H1 (cell line): ENCODE results near the gene CDCP1. TPM values are rescaled to one million over a fixed set of nuclear protein-coding genes. Genes with fewer than 3 reads are reported as not detected.

Source experiments
- CTCF ChIA-PET: fragments of 300-600 bp; sonication (Branson Sonifier 250); formaldehyde crosslinking; loops from one replicate; lab custom pipeline; 2021; ENCODE audit not compliant: partially characterized antibody; lab: Charles Lee
- POLR2A ChIA-PET: fragments of 300-600 bp; sonication (Branson Sonifier 250); formaldehyde crosslinking; loops from one replicate; lab custom pipeline; 2021; ENCODE audit warnings: inconsistent platforms; ENCODE audit not compliant: partially characterized antibody; lab: Charles Lee
- DNase-seq, 2 experiments: peaks; one replicate each; pipeline versions ENCODE4 v3.0.0 to v3.0.0-alpha.2; 2010 to 2022; ENCODE audit warnings: low spot score in 2 of 2, low read depth in 1 of 2, mixed read lengths in 1 of 2
- FAIRE-seq: peaks from 2 replicates; lab custom pipeline; 2011; peaks lifted over from hg19 to GRCh38; lab: Jason Lieb, UNC
- H2AFZ ChIP-seq: 2 replicates; pipeline ENCODE4 v1.8.1; 2012; ENCODE audit warnings: low read length, inconsistent platforms
- H2AK5ac ChIP-seq: 2 replicates; pipeline ENCODE4 v1.6.1; 2013; ENCODE audit warnings: low read depth, low read length
- H2BK120ac ChIP-seq: replicated peaks from 2 replicates; pipeline ENCODE3; 2013; ENCODE audit warnings: low read depth, low read length, inconsistent platforms
- H2BK12ac ChIP-seq: 2 replicates; pipeline ENCODE4 v1.6.1; 2013; ENCODE audit warnings: low read depth, low read length
- H2BK15ac ChIP-seq: 2 replicates; pipeline ENCODE4 v1.6.1; 2013; ENCODE audit warnings: low read length
- H2BK20ac ChIP-seq: 2 replicates; pipeline ENCODE4 v1.6.1; 2013; ENCODE audit warnings: low read length
- H2BK5ac ChIP-seq: 2 replicates; pipeline ENCODE4 v1.6.1; 2013; ENCODE audit warnings: low read depth, low read length
- H3K14ac ChIP-seq: 2 replicates; pipeline ENCODE4 v1.6.1; 2013; ENCODE audit warnings: inconsistent platforms; ENCODE audit not compliant: insufficient read length
- H3K18ac ChIP-seq: 2 replicates; pipeline ENCODE4 v1.6.1; 2013; ENCODE audit warnings: low read length; ENCODE audit errors: extremely low read depth
- H3K23ac ChIP-seq: 2 replicates; pipeline ENCODE4 v1.6.1; 2013; ENCODE audit warnings: inconsistent platforms; ENCODE audit not compliant: insufficient read length
- H3K23me2 ChIP-seq: 2 replicates; pipeline ENCODE4 v1.6.1; 2013; ENCODE audit warnings: low read depth, low read length
- H3K27ac ChIP-seq: 2 replicates; pipeline ENCODE4 v1.6.1; 2011; ENCODE audit warnings: low read depth, low read length, inconsistent platforms
- H3K27me3 ChIP-seq, 4 experiments: replicated peaks in 1 of 4; 1 replicate in 1 of 4; 2 replicates in 3 of 4; pipeline versions ENCODE4 v1.6.1 to v1.8.1; 2011 to 2013; ENCODE audit warnings: low read length in 3 of 4, mild to moderate bottlenecking in 3 of 4, inconsistent platforms in 2 of 4, mixed read lengths in 2 of 4, moderate library complexity in 1 of 4; ENCODE audit not compliant: control insufficient read depth in 3 of 4, insufficient read depth in 3 of 4; ENCODE audit errors: extremely low read depth in 1 of 4
- H3K36me3 ChIP-seq, 4 experiments: 2 replicates each; pipeline versions ENCODE4 v1.6.1 to v1.8.1; 2011 to 2013; ENCODE audit warnings: mild to moderate bottlenecking in 4 of 4, low read length in 3 of 4, moderate library complexity in 2 of 4, control low read depth in 1 of 4, inconsistent platforms in 1 of 4; ENCODE audit not compliant: insufficient read depth in 4 of 4, control insufficient read depth in 2 of 4
- H3K4ac ChIP-seq: replicated peaks from 2 replicates; pipeline ENCODE3; 2013; ENCODE audit warnings: low read length, low read depth, mixed read lengths, inconsistent platforms; ENCODE audit not compliant: insufficient read length
- H3K4me1 ChIP-seq, 4 experiments: replicated peaks in 1 of 4; 1 replicate in 1 of 4; 2 replicates in 3 of 4; pipeline versions ENCODE4 v1.6.1 to v1.8.1; 2011 to 2013; ENCODE audit warnings: low read length in 3 of 4, inconsistent platforms in 2 of 4, mixed read lengths in 1 of 4; ENCODE audit not compliant: insufficient read depth in 4 of 4, control insufficient read depth in 3 of 4
- H3K4me2 ChIP-seq, 2 experiments: 2 replicates each; pipeline versions ENCODE4 v1.6.1 to v1.8.1; 2011 to 2013; ENCODE audit warnings: low read depth in 2 of 2, low read length in 2 of 2, control low read depth in 1 of 2, inconsistent platforms in 1 of 2, mild to moderate bottlenecking in 1 of 2; ENCODE audit not compliant: insufficient read depth in 1 of 2
- H3K4me3 ChIP-seq, 4 experiments: fragments of 200-600, 300-600 bp in 1 of 4; sonication (generic), shearing (Covaris generic), sonication (Bioruptor Twin) in 1 of 4; 2 replicates each; pipeline versions ENCODE4 v1.5.1 to v1.8.1; 2011 to 2016; ENCODE audit warnings: low read length in 4 of 4, low read depth in 3 of 4, control low read depth in 2 of 4, inconsistent platforms in 2 of 4, mild to moderate bottlenecking in 2 of 4, mixed read lengths in 1 of 4, moderate library complexity in 1 of 4; ENCODE audit not compliant: insufficient read depth in 2 of 4; ENCODE audit errors: extremely low read depth in 1 of 4
- H3K56ac ChIP-seq: replicated peaks from 2 replicates; pipeline ENCODE3; 2013; ENCODE audit warnings: low read depth, mild to moderate bottlenecking, mixed read lengths, low read length, inconsistent platforms; ENCODE audit not compliant: insufficient read length
- H3K79me1 ChIP-seq: 2 replicates; pipeline ENCODE4 v1.6.1; 2013; ENCODE audit warnings: low read depth, low read length, control low read depth
- H3K79me2 ChIP-seq, 2 experiments: 2 replicates each; pipeline versions ENCODE4 v1.6.1 to v1.8.1; 2012 to 2013; ENCODE audit warnings: low read length in 2 of 2, mild to moderate bottlenecking in 2 of 2, inconsistent platforms in 1 of 2; ENCODE audit not compliant: insufficient read depth in 2 of 2, control insufficient read depth in 1 of 2
- H3K9ac ChIP-seq, 4 experiments: replicated peaks in 1 of 4; 1 replicate in 1 of 4; 2 replicates in 3 of 4; pipeline versions ENCODE4 v1.6.1 to v1.8.1; 2011 to 2013; ENCODE audit warnings: low read depth in 3 of 4, low read length in 3 of 4, control low read depth in 2 of 4, mild to moderate bottlenecking in 2 of 4, moderate library complexity in 2 of 4, inconsistent platforms in 1 of 4; ENCODE audit errors: extremely low read depth in 1 of 4
- H3K9me3 ChIP-seq, 2 experiments: 2 replicates each; pipeline versions ENCODE4 v1.6.1 to v1.8.1; 2012 to 2013; ENCODE audit warnings: mild to moderate bottlenecking in 2 of 2, moderate library complexity in 2 of 2, control low read depth in 1 of 2, inconsistent platforms in 1 of 2, low read depth in 1 of 2, low read length in 1 of 2, mixed read lengths in 1 of 2; ENCODE audit not compliant: insufficient read depth in 2 of 2
- H4K20me1 ChIP-seq, 2 experiments: replicated peaks in 1 of 2; 2 replicates each; pipeline versions ENCODE3 to v1.8.1; 2011 to 2013; ENCODE audit warnings: inconsistent platforms in 2 of 2, low read length in 2 of 2, mild to moderate bottlenecking in 1 of 2; ENCODE audit not compliant: insufficient read depth in 2 of 2, control insufficient read depth in 1 of 2
- H4K5ac ChIP-seq: 2 replicates; pipeline ENCODE4 v1.6.1; 2013; ENCODE audit warnings: low read length, low read depth, mixed read lengths, inconsistent platforms; ENCODE audit not compliant: insufficient read length
- H4K8ac ChIP-seq: 2 replicates; pipeline ENCODE4 v1.8.0; 2013; ENCODE audit warnings: mild to moderate bottlenecking, moderate library complexity, low read length, inconsistent platforms; ENCODE audit not compliant: insufficient read depth; ENCODE audit errors: extremely low read depth
- H4K91ac ChIP-seq: replicated peaks from 2 replicates; pipeline ENCODE3; 2013; ENCODE audit warnings: low read length, mixed read lengths, inconsistent platforms; ENCODE audit not compliant: insufficient read length
- CEBPB ChIP-seq: IDR thresholded peaks from 2 replicates; pipeline ENCODE4 v1.6.1; 2012; ENCODE audit warnings: low read depth, low read length
- WGBS, 2 experiments: shearing (Covaris generic) in 1 of 2; methylation state at CpG; one replicate each; pipeline versions ENCODE4 v1.1.6 to v1.1.7; 2013 to 2015; ENCODE audit warnings: low lambda C conversion rate in 2 of 2, mixed read lengths in 2 of 2, inconsistent platforms in 1 of 2, low coverage in 1 of 2, missing lambda C conversion rate in 1 of 2; ENCODE audit not compliant: insufficient replicate concordance in 2 of 2, insufficient coverage in 1 of 2, insufficient read length in 1 of 2; ENCODE audit errors: extremely low coverage in 1 of 2, missing lambda C conversion rate in 1 of 2; 5-methylcytosine and 5-hydroxymethylcytosine counted together
- polyA plus RNA-seq, 7 experiments: library from polyadenylated mRNA; depleted of rRNA in 3 of 7; stranded (reverse) in 5 of 7; unstranded in 2 of 7; fragments of >200 nt in 5 of 7; fragments of 200-250 nt in 2 of 7; gene quantifications; 1 replicate in 5 of 7; 2 replicates in 1 of 7; 4 replicates in 1 of 7; pipeline versions ENCODE4 v1.2.1 to v1.2.3, GENCODE V29; 2011 to 2013; ENCODE audit warnings: missing spikeins in 2 of 7, mixed read lengths in 2 of 7
- total RNA-seq: library from RNA; stranded (reverse); fragmentation: NEBNext Ultra II Directional; extraction: Animal tissue kit (Norgen Biotek cat#: 25700); gene quantifications from 2 replicates; pipeline ENCODE4 v1.2.1, GENCODE V29; 2021

The CDCP1 gene
- total and polyA plus RNA-seq, 2 of the 8 experiments (the other 6 are each of a cell fraction or from before 2014, with no cell fraction given) = 10.0 to 23.3 TPM

DNA sequence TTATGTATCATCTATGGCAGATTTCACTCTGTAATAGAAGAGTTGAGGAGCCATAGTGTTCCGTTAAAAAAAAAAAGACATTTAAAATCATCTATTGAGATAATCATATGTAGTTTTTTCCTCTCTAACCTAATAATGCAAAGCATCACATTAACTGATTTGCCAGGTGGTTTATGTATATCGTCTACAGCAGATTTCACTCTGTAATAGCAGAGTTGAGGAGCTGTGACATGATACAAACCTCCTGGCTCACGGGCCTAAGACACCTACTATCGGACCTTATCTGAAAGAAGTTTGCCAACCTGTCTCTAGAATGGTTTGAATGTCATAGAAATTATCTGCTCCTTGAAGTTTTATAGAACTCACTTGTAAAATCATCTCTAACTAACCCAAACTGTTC lies 29.8 kb downstream of the CDCP1 start:
- H3K9me3 ChIP-seq = no peaks in the 10 kb centered on the region
- no peaks in the 10 kb centered on the region for H3K27me3 ChIP-seq
- H2BK12ac ChIP-seq = no peak overlapping the region
- H3K4ac ChIP-seq = no peak overlapping the region
- H2BK5ac ChIP-seq = no peak overlapping the region
- H2BK20ac ChIP-seq = no peak overlapping the region
- CTCF ChIA-PET = interaction anchor here (1.2 kb wide), 1 partner anchor 51 kb away, joined by 4 read pairs; no protein-coding TSS in a partner anchor
- no peak overlapping the region for H4K8ac ChIP-seq
- H3K79me1 ChIP-seq = no peaks in the 10 kb centered on the region
- no peak overlapping the region for H2BK15ac ChIP-seq
- H3K4me2 ChIP-seq = no peak overlapping the region
- H2AFZ ChIP-seq = no peak overlapping the region
- peaks cover 0 to 3% (median 1%) of the 10 kb centered on the region in 4 experiments; a peak in 2 of 8 replicates for H3K36me3 ChIP-seq
- 94% methylated on average over 4 of the region's 4 CpGs; no CpG with 5 or more reads in 1 of the 2 experiments for WGBS, 2 experiments
- H3K4me3 ChIP-seq = no peak overlapping the region
- no peak overlapping the region for H4K5ac ChIP-seq
- TF ChIP-seq CEBPB = no peak
- H3K27ac ChIP-seq = no peak overlapping the region
- POLR2A ChIA-PET = no interaction called here
- no peaks in the 10 kb centered on the region for H3K79me2 ChIP-seq
- no peak overlapping the region for H3K18ac ChIP-seq
- FAIRE-seq (no peak), DNase-seq (no peak)
- no peaks in the 10 kb centered on the region for H3K23me2 ChIP-seq
- no peaks in the 10 kb centered on the region for H4K20me1 ChIP-seq
- no peak overlapping the region for H3K56ac ChIP-seq
- no peak overlapping the region for H3K14ac ChIP-seq
- no peak overlapping the region for H4K91ac ChIP-seq
- no peak overlapping the region for H2AK5ac ChIP-seq
- H3K9ac ChIP-seq = no peak overlapping the region
- no peaks in the 10 kb centered on the region for H3K4me1 ChIP-seq
- H2BK120ac ChIP-seq = no peak overlapping the region
- H3K23ac ChIP-seq = no peak overlapping the region
